Measurements from ENCODE around the gene TBCA.

The TBCA gene

DNA sequence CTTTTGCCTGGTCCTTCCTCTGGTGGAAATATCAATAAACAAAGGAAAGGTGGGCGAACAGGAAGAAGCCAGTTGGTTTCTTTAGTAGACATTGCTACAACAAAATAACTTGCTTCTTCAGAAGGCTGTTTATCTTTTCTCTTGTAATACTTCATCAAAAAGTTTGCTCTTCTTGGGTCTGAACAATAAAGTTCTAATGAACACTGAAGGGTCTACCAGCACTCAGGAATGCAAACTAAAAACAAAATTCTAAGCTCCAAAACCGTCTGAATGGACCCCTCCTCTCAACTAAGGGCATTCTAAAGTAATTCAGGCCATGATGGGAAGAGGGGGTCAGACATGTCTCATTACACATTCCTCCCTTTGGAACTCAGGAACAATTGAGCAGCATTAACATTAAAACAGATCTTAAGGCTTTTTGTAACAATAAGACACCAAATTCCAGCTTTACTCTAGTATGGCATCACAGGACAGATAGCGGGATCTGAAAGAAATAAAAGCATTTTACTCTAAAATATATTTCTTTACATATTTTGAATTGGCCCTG, 2.3 kb downstream of the TBCA start:
- TF ChIP-seq, protein P1, sequence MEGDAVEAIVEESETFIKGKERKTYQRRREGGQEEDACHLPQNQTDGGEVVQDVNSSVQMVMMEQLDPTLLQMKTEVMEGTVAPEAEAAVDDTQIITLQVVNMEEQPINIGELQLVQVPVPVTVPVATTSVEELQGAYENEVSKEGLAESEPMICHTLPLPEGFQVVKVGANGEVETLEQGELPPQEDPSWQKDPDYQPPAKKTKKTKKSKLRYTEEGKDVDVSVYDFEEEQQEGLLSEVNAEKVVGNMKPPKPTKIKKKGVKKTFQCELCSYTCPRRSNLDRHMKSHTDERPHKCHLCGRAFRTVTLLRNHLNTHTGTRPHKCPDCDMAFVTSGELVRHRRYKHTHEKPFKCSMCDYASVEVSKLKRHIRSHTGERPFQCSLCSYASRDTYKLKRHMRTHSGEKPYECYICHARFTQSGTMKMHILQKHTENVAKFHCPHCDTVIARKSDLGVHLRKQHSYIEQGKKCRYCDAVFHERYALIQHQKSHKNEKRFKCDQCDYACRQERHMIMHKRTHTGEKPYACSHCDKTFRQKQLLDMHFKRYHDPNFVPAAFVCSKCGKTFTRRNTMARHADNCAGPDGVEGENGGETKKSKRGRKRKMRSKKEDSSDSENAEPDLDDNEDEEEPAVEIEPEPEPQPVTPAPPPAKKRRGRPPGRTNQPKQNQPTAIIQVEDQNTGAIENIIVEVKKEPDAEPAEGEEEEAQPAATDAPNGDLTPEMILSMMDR (conservative IDR thresholded peaks at IDR 0.05), result no peak
- no peak for TF ChIP-seq ZFX (IDR thresholded peaks at IDR 0.05)
- H3K27ac ChIP-seq, result no peak overlapping the region

DNA sequence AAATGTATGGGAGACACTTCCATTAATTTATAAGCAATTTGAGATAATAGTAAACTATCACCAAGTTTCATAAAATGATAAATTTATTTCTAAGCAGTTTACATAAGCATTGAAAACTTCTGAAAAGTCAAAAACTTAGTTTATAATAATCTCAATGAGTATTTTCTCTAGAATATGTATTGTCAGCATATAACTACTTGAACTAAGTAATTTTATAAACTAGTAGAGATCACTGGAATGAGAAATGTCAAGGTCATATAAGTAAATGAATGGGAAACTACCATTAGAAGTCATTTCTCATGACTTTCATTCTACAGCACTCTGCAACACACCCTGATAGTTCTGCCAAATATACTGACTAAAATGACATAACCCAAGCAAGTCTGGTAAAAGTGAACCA, 3.4 kb downstream of the TBCA start:
- no peak overlapping the region for H3K27ac ChIP-seq
- TF ChIP-seq, protein P1 (conservative IDR thresholded peaks at IDR 0.05), result no peak
- TF ChIP-seq ZFX (IDR thresholded peaks at IDR 0.05), result no peak

GRCh38 chr5:77771452-77771851, 4.7 kb downstream of the TBCA start:
- TF ChIP-seq, protein P1 (conservative IDR thresholded peaks at IDR 0.05), result no peak
- TF ChIP-seq ZFX (IDR thresholded peaks at IDR 0.05), result no peak

DNA sequence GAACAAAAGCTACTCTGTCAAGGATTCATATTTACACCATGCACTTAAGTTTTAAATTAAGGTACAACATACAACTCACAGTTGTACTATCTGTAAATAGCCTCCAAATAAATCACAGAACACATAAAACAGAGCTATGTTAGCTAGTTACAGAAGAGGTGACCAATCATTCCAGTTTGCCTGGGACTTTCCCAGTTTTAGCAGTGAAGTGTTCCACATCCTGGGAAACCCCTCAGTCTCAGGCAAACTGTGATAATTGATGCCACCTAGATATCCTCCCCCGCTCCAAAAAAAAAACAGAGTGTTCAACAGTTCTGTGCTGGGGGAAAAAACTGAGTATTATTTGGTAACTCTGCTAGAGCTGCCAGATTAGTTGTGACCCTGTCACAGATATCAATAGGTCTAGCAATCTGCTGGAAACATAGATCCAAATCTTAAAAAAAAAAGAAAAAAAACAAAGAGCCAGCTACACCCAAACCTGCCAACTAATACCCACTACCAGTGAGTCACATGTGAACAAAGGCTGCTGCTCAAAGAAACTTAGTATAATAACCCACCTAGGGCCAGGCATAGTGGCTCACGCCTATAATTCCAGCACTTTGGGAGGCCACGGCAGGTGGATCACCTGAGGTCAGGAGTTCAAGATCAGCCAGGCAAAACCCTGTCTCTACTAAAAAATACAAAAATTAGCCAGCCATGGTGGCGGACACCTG, 5.7 kb downstream of the TBCA start:
- TF ChIP-seq ZFX (IDR thresholded peaks at IDR 0.05), result no peak
- TF ChIP-seq, protein P1 (conservative IDR thresholded peaks at IDR 0.05), result no peak
- H3K27ac ChIP-seq, result no peak overlapping the region

More at GRCh38 chr5:77771452-77771851, 4.7 kb downstream of the TBCA start:
- no peak overlapping the region for H3K27ac ChIP-seq

- TF ChIP-seq, protein P1 (conservative IDR thresholded peaks at IDR 0.05), result no peak
- TF ChIP-seq ZFX (IDR thresholded peaks at IDR 0.05), result no peak
These were observed 7.2 kb downstream of the TBCA start for GRCh38 chr5:77768978-77769377.

DNA sequence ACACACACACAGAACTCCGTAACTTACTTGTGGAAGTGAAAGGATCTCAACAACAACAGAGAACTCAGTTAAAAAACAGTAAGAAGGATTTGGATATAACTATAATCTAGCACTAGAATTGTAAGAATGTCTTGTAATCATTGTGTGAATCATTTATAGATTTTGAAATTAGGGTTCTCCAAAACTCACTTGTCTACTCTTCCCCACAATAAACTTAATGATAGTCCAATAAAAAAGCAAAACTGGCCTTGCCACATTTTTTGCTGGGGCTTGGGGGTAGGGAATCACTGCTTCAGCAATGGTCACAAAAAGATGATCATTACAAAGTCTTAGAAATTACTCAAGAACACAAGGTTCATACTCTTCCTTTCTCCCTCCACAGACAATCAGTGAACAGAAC, 8.8 kb downstream of the TBCA start:
- no peak overlapping the region for H3K27ac ChIP-seq
- no peak for TF ChIP-seq ZFX (IDR thresholded peaks at IDR 0.05)
- TF ChIP-seq, protein P1 (conservative IDR thresholded peaks at IDR 0.05), result no peak

More at GRCh38 chr5:77768978-77769377, 7.2 kb downstream of the TBCA start:
- H3K27ac ChIP-seq, result no peak overlapping the region

- H3K27ac ChIP-seq, result no peak overlapping the region
- TF ChIP-seq, protein P1 (conservative IDR thresholded peaks at IDR 0.05), result no peak
- TF ChIP-seq ZFX (IDR thresholded peaks at IDR 0.05), result no peak
These were observed 14.5 kb downstream of the TBCA start for GRCh38 chr5:77761606-77762005.

Data from C4-2B (cell line).